Neural progenitor cell (in vitro differentiated cells): ENCODE measurements around the gene CARD19. TPM values are rescaled to one million over a fixed set of nuclear protein-coding genes. Genes with fewer than 3 reads are reported as not detected.

Experiments
- DNase-seq: peaks from one replicate; pipeline ENCODE4 v3.0.0-alpha.2; 2016; ENCODE audit warnings: low spot score
- H2AFZ ChIP-seq: fragments of 200-600 bp; sonication (generic); replicated peaks from 2 replicates; pipeline ENCODE4 v1.6.1; 2016; ENCODE audit warnings: antibody characterized with exemption
- H3F3A ChIP-seq: fragments of 200-600 bp; sonication (generic); 2 replicates; pipeline ENCODE4 v1.6.1; 2016; ENCODE audit warnings: antibody characterized with exemption, low read depth
- H3K27ac ChIP-seq: fragments of 200-600 bp; sonication (generic); 2 replicates; pipeline ENCODE4 v1.5.1; 2016; ENCODE audit warnings: mild to moderate bottlenecking
- H3K27me3 ChIP-seq: fragments of 200-600 bp; sonication (generic); 2 replicates; pipeline ENCODE4 v1.6.1; 2016; ENCODE audit warnings: mild to moderate bottlenecking, moderate library complexity
- H3K36me3 ChIP-seq: fragments of 200-600 bp; sonication (generic); 2 replicates; pipeline ENCODE4 v1.5.1; 2016
- H3K4me1 ChIP-seq: fragments of 200-600 bp; sonication (generic); 2 replicates; pipeline ENCODE4 v1.6.1; 2016; ENCODE audit warnings: mixed run types
- H3K4me2 ChIP-seq: fragments of 200-600 bp; sonication (generic); 2 replicates; pipeline ENCODE4 v1.6.1; 2016
- H3K4me3 ChIP-seq: fragments of 200-600 bp; sonication (generic); 2 replicates; pipeline ENCODE4 v1.5.1; 2016
- H3K79me2 ChIP-seq: fragments of 200-600 bp; sonication (generic); 2 replicates; pipeline ENCODE4 v1.6.1; 2016; ENCODE audit warnings: low read depth
- H3K9ac ChIP-seq: fragments of 200-600 bp; sonication (generic); 2 replicates; pipeline ENCODE4 v1.6.1; 2016
- H3K9me3 ChIP-seq: fragments of 200-600 bp; sonication (generic); 2 replicates; pipeline ENCODE4 v1.5.1; 2016; ENCODE audit warnings: low read depth
- H4K20me1 ChIP-seq: fragments of 200-600 bp; sonication (generic); 2 replicates; pipeline ENCODE4 v1.6.1; 2016; ENCODE audit warnings: low read depth
- H3K27ac Mint-ChIP-seq: 3 replicates; pipeline ENCODE4 v1.8.0; 2021; ENCODE audit warnings: mixed read lengths
- H3K27me3 Mint-ChIP-seq: 2 replicates; pipeline ENCODE4 v1.8.0; 2022; ENCODE audit warnings: low read depth, mild to moderate bottlenecking, inconsistent platforms, moderate library complexity, mixed read lengths; ENCODE audit not compliant: insufficient read depth
- H3K36me3 Mint-ChIP-seq: 3 replicates; pipeline ENCODE4 v1.8.0; 2021; ENCODE audit warnings: mixed read lengths
- H3K4me1 Mint-ChIP-seq: 3 replicates; pipeline ENCODE4 v1.8.0; 2021; ENCODE audit warnings: mixed read lengths
- H3K4me3 Mint-ChIP-seq: 3 replicates; pipeline ENCODE4 v1.8.0; 2021; ENCODE audit warnings: mild to moderate bottlenecking, moderate library complexity, mixed read lengths
- H3K9me3 Mint-ChIP-seq: 3 replicates; pipeline ENCODE4 v1.8.0; 2020; ENCODE audit warnings: mixed read lengths
- EZH2 ChIP-seq: fragments of 200-600 bp; sonication (generic); IDR thresholded peaks from 2 replicates; pipeline ENCODE4 v1.6.1; 2017; ENCODE audit warnings: antibody characterized with exemption, mild to moderate bottlenecking, moderate library complexity
- EZH2phosphoT487 ChIP-seq: fragments of 200-600 bp; sonication (generic); IDR thresholded peaks from 2 replicates; pipeline ENCODE4 v1.6.1; 2017; ENCODE audit warnings: antibody characterized with exemption
- total RNA-seq: library from RNA; depleted of rRNA; stranded (reverse); fragments of >200 nt; gene quantifications from 2 replicates; pipeline ENCODE4 v1.2.3, GENCODE V29; 2015; ENCODE audit warnings: low replicate concordance
- TF ChIP-seq, protein P1 (sequence below): fragments of 200-600 bp; sonication (generic); IDR thresholded peaks from 2 replicates; pipeline ENCODE4 v1.5.1; 2017; ENCODE audit warnings: antibody characterized with exemption, mild to moderate bottlenecking

The CARD19 gene
- total RNA-seq, 1 donor from 2014 or later = 12.3 TPM

DNA sequence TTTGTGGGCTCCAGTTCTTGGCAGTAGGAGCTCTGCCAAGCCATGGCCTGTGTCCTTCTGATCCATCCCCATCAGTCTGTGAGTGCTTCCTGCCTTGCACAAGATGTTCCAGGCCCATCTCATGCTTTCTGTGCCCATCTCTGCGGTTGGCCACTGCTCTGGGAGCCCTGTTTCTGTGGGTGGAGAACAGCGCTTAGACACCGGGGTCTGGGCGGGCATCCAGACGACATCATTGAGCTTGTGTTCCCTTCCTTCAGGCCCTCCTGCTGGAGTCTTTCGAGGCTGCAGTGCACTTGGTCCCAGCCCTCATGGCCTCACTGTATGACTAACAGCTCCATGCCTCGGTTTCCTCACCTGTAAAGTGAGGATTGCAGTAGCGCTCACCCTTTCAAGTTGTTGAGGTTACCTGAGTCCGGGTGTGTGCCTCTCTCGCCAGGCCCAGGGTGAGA, 14.9 kb upstream of the CARD19 start:
- Histone ChIP-seq H3K79me2 (no peaks in the 10 kb centered on the region), H3K27ac (no peak overlapping the region), H3K9me3 (no peaks in the 10 kb centered on the region), H3F3A (no peaks in the 10 kb centered on the region), H3K27me3 (no peaks in the 10 kb centered on the region), H3K4me1 (no peaks in the 10 kb centered on the region), H4K20me1 (no peaks in the 10 kb centered on the region), H3K4me3 (no peak overlapping the region), H3K36me3 (no peaks in the 10 kb centered on the region), H3K9ac (no peak overlapping the region), H2AFZ (no peak overlapping the region), H3K4me2 (no peak overlapping the region)
- peaks cover 16% of the 10 kb centered on the region for H3K4me1 Mint-ChIP-seq
- H3K4me3 Mint-ChIP-seq = no peak overlapping the region
- DNase-seq = no peak
- peaks cover 6% of the 10 kb centered on the region for H3K27me3 Mint-ChIP-seq
- peak overlapping the region; percentile 83 for H3K27ac Mint-ChIP-seq
- TF ChIP-seq, protein P1, sequence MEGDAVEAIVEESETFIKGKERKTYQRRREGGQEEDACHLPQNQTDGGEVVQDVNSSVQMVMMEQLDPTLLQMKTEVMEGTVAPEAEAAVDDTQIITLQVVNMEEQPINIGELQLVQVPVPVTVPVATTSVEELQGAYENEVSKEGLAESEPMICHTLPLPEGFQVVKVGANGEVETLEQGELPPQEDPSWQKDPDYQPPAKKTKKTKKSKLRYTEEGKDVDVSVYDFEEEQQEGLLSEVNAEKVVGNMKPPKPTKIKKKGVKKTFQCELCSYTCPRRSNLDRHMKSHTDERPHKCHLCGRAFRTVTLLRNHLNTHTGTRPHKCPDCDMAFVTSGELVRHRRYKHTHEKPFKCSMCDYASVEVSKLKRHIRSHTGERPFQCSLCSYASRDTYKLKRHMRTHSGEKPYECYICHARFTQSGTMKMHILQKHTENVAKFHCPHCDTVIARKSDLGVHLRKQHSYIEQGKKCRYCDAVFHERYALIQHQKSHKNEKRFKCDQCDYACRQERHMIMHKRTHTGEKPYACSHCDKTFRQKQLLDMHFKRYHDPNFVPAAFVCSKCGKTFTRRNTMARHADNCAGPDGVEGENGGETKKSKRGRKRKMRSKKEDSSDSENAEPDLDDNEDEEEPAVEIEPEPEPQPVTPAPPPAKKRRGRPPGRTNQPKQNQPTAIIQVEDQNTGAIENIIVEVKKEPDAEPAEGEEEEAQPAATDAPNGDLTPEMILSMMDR = no peak
- TF ChIP-seq EZH2phosphoT487 (no peak), EZH2 (no peak)
- H3K36me3 Mint-ChIP-seq = no peaks in the 10 kb centered on the region
- H3K9me3 Mint-ChIP-seq = peaks cover 2% of the 10 kb centered on the region

DNA sequence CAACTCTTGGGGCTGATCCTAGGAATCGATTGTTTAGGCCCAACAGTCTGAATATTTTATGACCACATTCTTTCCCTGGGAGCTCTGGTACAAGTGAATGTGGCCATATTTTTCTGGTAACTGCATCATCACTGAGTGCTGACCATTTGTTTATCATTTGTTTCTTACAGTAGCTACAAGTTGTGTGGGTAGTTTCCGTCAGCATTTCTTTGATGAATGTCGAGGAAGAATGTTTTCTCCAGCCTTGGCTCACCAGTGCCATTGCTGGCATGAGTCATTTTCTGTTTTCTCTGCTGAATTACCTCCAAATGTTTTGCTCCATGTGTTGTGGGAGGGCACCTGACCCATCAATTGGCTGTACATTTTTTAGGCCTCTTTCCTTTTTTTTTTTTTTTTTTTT, 14.1 kb upstream of the CARD19 start:
- Histone ChIP-seq H3K79me2 (no peaks in the 10 kb centered on the region), H3K4me2 (no peak overlapping the region), H3K9ac (no peak overlapping the region), H2AFZ (no peak overlapping the region), H3K9me3 (no peaks in the 10 kb centered on the region), H3K4me1 (no peaks in the 10 kb centered on the region), H4K20me1 (no peaks in the 10 kb centered on the region), H3K27me3 (no peaks in the 10 kb centered on the region), H3F3A (no peaks in the 10 kb centered on the region), H3K27ac (no peak overlapping the region), H3K36me3 (no peaks in the 10 kb centered on the region), H3K4me3 (no peak overlapping the region)
- DNase-seq = no peak
- H3K9me3 Mint-ChIP-seq = peaks cover 2% of the 10 kb centered on the region
- peaks cover 16% of the 10 kb centered on the region for H3K4me1 Mint-ChIP-seq
- peaks cover 6% of the 10 kb centered on the region for H3K27me3 Mint-ChIP-seq
- H3K27ac Mint-ChIP-seq = no peak overlapping the region
- no peak for TF ChIP-seq EZH2
- no peak for TF ChIP-seq EZH2phosphoT487
- TF ChIP-seq, protein P1 = no peak
- no peak overlapping the region for H3K4me3 Mint-ChIP-seq
- H3K36me3 Mint-ChIP-seq = no peaks in the 10 kb centered on the region

DNA sequence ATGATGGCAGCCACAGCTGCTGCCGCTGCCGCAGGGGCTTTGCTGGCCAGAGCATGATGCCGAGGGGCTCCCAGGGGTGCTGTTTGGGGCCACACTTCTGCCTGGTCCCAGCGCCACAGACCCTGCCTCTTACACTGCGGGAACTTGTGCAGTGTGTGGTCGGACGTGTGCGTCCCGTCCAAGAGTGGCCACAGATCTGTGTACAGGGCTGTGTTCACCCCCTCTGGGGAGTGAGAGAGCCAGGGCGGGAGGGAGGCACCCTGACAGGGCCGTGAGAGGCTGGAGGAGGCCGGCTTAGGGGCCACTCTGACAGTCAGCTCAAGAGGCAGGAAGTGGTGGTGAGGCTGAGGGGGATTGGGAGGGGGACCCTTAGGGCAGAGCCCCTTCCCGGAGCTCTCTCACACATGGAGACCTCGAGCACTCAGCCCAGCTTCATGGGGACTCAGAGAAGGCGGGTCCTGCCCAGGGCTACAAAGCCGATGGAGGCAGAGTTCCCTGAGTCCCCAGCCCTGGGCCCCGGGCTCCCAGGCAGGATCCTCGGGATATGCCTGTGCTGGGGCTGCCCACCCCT, 13.1 kb upstream of the CARD19 start:
- no peaks in the 10 kb centered on the region for H3K9me3 ChIP-seq
- no peaks in the 10 kb centered on the region for H3K36me3 Mint-ChIP-seq

More for the DNA sequence above, 13.1 kb upstream of the CARD19 start:
- H3K27me3 ChIP-seq = no peaks in the 10 kb centered on the region
- peak overlapping the region; percentile 93 for H2AFZ ChIP-seq
- peak; percentile 1 for DNase-seq
- H3K36me3 ChIP-seq = no peaks in the 10 kb centered on the region
- Mint-ChIP-seq H3K27me3 (peaks cover 6% of the 10 kb centered on the region), H3K4me1 (peaks cover 16% of the 10 kb centered on the region), H3K9me3 (peaks cover 2% of the 10 kb centered on the region), H3K4me3 (no peak overlapping the region), H3K27ac (no peak overlapping the region)
- no peaks in the 10 kb centered on the region for H3K4me1 ChIP-seq
- no peaks in the 10 kb centered on the region for H3K79me2 ChIP-seq
- H3K4me3 ChIP-seq = no peak overlapping the region
- H3K4me2 ChIP-seq = no peak overlapping the region
- no peaks in the 10 kb centered on the region for H3F3A ChIP-seq
- no peak for TF ChIP-seq EZH2
- no peak for TF ChIP-seq EZH2phosphoT487
- TF ChIP-seq, protein P1 = no peak
- no peak overlapping the region for H3K27ac ChIP-seq
- no peak overlapping the region for H3K9ac ChIP-seq
- H4K20me1 ChIP-seq = no peaks in the 10 kb centered on the region
